ENCODE results near the gene BOK.

- TF ChIP-seq, protein P1, sequence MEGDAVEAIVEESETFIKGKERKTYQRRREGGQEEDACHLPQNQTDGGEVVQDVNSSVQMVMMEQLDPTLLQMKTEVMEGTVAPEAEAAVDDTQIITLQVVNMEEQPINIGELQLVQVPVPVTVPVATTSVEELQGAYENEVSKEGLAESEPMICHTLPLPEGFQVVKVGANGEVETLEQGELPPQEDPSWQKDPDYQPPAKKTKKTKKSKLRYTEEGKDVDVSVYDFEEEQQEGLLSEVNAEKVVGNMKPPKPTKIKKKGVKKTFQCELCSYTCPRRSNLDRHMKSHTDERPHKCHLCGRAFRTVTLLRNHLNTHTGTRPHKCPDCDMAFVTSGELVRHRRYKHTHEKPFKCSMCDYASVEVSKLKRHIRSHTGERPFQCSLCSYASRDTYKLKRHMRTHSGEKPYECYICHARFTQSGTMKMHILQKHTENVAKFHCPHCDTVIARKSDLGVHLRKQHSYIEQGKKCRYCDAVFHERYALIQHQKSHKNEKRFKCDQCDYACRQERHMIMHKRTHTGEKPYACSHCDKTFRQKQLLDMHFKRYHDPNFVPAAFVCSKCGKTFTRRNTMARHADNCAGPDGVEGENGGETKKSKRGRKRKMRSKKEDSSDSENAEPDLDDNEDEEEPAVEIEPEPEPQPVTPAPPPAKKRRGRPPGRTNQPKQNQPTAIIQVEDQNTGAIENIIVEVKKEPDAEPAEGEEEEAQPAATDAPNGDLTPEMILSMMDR (IDR thresholded peaks at IDR 0.05): no peak
- TF ChIP-seq POLR2A (IDR thresholded peaks at IDR 0.05): no peak
- TF ChIP-seq POLR2AphosphoS5 (IDR thresholded peaks at IDR 0.05): no peak
These were observed 49.3 kb upstream of the BOK start for GRCh38 chr2:241509155-241509784.
